Natural killer cell (primary cell): ENCODE data around the gene NUFIP2. TPM values are rescaled to one million over a fixed set of nuclear protein-coding genes. Genes with fewer than 3 reads are reported as not detected.

Source experiments
- ATAC-seq, 3 donors: fragments of 150-1000 bp in 2 of 3; fragments of 200-7000 bp in 1 of 3; cut with Tn5 transposase; 1 replicate in 1 of 3; 2 replicates in 2 of 3; pipeline ENCODE4 v1.10.0; 2021; ENCODE audit warnings: mild to moderate bottlenecking in 2 of 3, moderate library complexity in 2 of 3
- DNase-seq, 2 donors: peaks; one replicate each; pipeline versions ENCODE4 v3.0.0 to v3.0.0-alpha.2; 2013 to 2021; ENCODE audit warnings: mixed read lengths in 1 of 2
- H3K27ac ChIP-seq: one replicate; pipeline ENCODE4 v1.5.1; 2013; ENCODE audit warnings: mild to moderate bottlenecking, low read length
- H3K27me3 ChIP-seq: one replicate; pipeline ENCODE4 v1.6.1; 2013; ENCODE audit warnings: low read length; ENCODE audit not compliant: control insufficient read depth, insufficient read depth
- H3K36me3 ChIP-seq: one replicate; pipeline ENCODE4 v1.6.1; 2013; ENCODE audit warnings: low read length; ENCODE audit not compliant: control insufficient read depth, insufficient read depth
- H3K4me1 ChIP-seq: one replicate; pipeline ENCODE4 v1.6.1; 2013; ENCODE audit warnings: low read length; ENCODE audit not compliant: control insufficient read depth, insufficient read depth
- H3K4me3 ChIP-seq: one replicate; pipeline ENCODE4 v1.5.1; 2013; ENCODE audit warnings: low read length
- H3K9me3 ChIP-seq: one replicate; pipeline ENCODE4 v1.6.1; 2013; ENCODE audit warnings: low read length; ENCODE audit not compliant: control insufficient read depth, insufficient read depth
- H3K27ac Mint-ChIP-seq, 2 donors: one replicate each; pipeline ENCODE4 v1.8.0; 2022; ENCODE audit warnings: mild to moderate bottlenecking in 2 of 2, mixed read lengths in 2 of 2, moderate library complexity in 1 of 2
- H3K27me3 Mint-ChIP-seq, 2 donors: one replicate each; pipeline ENCODE4 v1.8.0; 2022; ENCODE audit warnings: low read depth in 2 of 2, mixed read lengths in 2 of 2
- H3K36me3 Mint-ChIP-seq: one replicate; pipeline ENCODE4 v1.8.0; 2022; ENCODE audit warnings: mixed read lengths
- H3K4me1 Mint-ChIP-seq, 2 donors: one replicate each; pipeline ENCODE4 v1.8.0; 2022; ENCODE audit warnings: mixed read lengths in 2 of 2
- H3K4me3 Mint-ChIP-seq: one replicate; pipeline ENCODE4 v1.8.0; 2022; ENCODE audit warnings: mild to moderate bottlenecking, moderate library complexity, mixed read lengths
- H3K9me3 Mint-ChIP-seq, 2 donors: one replicate each; pipeline ENCODE4 v1.8.0; 2022; ENCODE audit warnings: mixed read lengths in 2 of 2
- WGBS: methylation state at CpG from one replicate; pipeline ENCODE4 v1.1.7; 2013; ENCODE audit warnings: missing lambda C conversion rate; ENCODE audit not compliant: insufficient coverage; 5-methylcytosine and 5-hydroxymethylcytosine counted together
- intact Hi-C: fragments of 100-400 bp; cut with micrococcal nuclease; formaldehyde crosslinking; loops from one replicate; pipeline ENCODE4 v1.14.2; 2022
- total RNA-seq, 4 donors: library from RNA; stranded (reverse); fragments of 120-200 nt in 1 of 4; gene quantifications; one replicate each; pipeline versions ENCODE4 v1.2.3 to v1.2.4, GENCODE V29; 2013 to 2022
- TF ChIP-seq, protein P1 (sequence below): fragments of 200-600 bp; IDR thresholded peaks from one replicate; pipeline ENCODE4 v1.8.0; 2022; ENCODE audit warnings: antibody characterized with exemption

NUFIP2 gene
- total RNA-seq, 3 donors from 2014 or later (not counting 1 experiment from before 2014, with no cell fraction given) = 79.2 to 112 (median 95.0) TPM

DNA sequence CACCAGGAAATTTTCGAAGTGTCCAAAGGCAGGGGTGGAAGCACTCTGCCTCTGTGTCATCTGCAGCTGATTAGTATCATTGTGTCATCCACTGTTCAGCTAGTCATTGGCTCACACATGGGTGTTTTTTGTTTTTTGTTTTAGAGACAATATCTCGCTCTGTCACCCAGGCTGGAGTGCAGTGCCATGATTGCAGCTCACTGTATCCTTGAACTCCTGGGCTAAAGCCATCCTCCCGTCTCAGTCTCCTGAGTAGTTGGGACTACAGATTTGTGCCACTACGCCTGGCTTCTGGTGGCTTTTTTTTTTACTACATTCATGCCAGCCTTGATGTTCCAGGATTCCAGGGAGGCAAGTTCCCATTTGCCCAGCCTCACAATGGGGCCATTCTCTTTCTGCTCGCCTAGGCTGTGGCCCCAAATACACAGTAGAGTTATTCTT lies 81.2 kb downstream of the NUFIP2 start:
- Histone ChIP-seq H3K27ac (no peak overlapping the region), H3K4me3 (no peak overlapping the region), H3K4me1 (peaks cover 3% of the 10 kb centered on the region), H3K9me3 (no peaks in the 10 kb centered on the region), H3K36me3 (no peaks in the 10 kb centered on the region), H3K27me3 (no peaks in the 10 kb centered on the region)
- no peaks in the 10 kb centered on the region for H3K36me3 Mint-ChIP-seq
- TF ChIP-seq, protein P1, sequence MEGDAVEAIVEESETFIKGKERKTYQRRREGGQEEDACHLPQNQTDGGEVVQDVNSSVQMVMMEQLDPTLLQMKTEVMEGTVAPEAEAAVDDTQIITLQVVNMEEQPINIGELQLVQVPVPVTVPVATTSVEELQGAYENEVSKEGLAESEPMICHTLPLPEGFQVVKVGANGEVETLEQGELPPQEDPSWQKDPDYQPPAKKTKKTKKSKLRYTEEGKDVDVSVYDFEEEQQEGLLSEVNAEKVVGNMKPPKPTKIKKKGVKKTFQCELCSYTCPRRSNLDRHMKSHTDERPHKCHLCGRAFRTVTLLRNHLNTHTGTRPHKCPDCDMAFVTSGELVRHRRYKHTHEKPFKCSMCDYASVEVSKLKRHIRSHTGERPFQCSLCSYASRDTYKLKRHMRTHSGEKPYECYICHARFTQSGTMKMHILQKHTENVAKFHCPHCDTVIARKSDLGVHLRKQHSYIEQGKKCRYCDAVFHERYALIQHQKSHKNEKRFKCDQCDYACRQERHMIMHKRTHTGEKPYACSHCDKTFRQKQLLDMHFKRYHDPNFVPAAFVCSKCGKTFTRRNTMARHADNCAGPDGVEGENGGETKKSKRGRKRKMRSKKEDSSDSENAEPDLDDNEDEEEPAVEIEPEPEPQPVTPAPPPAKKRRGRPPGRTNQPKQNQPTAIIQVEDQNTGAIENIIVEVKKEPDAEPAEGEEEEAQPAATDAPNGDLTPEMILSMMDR = no peak
- no peak overlapping the region for H3K4me3 Mint-ChIP-seq
- H3K9me3 Mint-ChIP-seq = no peaks in the 10 kb centered on the region
- WGBS = 92% methylated on average over 5 of the region's 5 CpGs
- H3K27me3 Mint-ChIP-seq = peaks cover 0 to 2% of the 10 kb centered on the region in 2 donors
- intact Hi-C loops = no loop called here
- no peak for DNase-seq
- ATAC-seq = no peak
- H3K27ac Mint-ChIP-seq = no peak overlapping the region
- H3K4me1 Mint-ChIP-seq = no peaks in the 10 kb centered on the region

DNA sequence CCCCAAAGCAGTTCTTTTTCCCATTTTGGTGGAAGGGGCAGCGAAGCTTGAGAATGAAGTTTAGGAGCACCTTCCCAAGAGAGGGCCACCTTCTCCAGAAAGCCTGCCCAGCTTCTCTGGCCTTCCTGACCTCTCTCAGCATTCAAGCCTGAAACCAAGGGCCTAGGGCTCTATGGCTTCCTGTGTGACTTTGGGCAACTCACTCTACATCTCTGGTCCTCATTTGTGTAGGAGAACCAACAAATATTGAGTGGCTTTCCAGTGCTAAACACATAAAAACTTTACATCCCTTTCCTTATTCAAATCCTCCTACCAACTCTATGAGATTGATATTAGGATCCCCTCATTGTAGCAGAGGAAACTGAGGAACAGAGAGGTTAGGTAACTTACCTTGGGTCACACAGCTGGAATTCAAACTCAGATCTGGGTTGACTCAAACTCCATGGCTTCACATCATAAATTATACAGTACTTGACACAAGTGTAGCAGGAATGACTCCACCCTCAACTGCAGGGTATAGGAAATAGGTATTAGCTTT lies 81.8 kb downstream of the NUFIP2 start:
- Histone ChIP-seq H3K36me3 (no peaks in the 10 kb centered on the region), H3K27ac (no peak overlapping the region), H3K9me3 (no peaks in the 10 kb centered on the region), H3K27me3 (no peaks in the 10 kb centered on the region), H3K4me1 (peaks cover 3% of the 10 kb centered on the region), H3K4me3 (no peak overlapping the region)
- TF ChIP-seq, protein P1 = no peak
- no peak for ATAC-seq
- intact Hi-C loops = no loop called here
- H3K9me3 Mint-ChIP-seq = no peaks in the 10 kb centered on the region
- no peak for DNase-seq
- H3K4me3 Mint-ChIP-seq = no peak overlapping the region
- no peaks in the 10 kb centered on the region for H3K27me3 Mint-ChIP-seq
- H3K36me3 Mint-ChIP-seq = no peaks in the 10 kb centered on the region
- no peaks in the 10 kb centered on the region for H3K4me1 Mint-ChIP-seq
- H3K27ac Mint-ChIP-seq = no peak overlapping the region
- WGBS = 80% methylated on average over 1 of the region's 1 CpG

DNA sequence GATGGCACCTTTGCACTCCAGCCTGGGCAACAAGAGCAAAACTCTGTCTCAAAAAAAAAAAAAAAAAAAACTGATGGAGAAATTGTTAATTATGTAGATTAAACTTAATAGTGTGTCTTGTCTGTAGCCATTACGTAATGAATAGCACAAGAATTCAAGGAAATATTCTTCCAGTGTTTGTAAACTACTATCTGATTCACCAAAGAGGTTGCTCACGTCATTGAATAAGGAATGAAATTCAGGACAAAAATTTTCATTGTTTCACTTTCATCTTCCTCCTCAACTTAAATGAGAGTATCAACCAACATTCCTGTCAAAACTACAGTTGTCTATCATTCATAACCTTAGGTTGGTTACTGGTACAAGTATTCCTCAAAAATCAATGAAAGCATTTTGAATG lies 83.1 kb downstream of the NUFIP2 start:
- H3K9me3 Mint-ChIP-seq = no peaks in the 10 kb centered on the region
- no peak overlapping the region for H3K4me3 Mint-ChIP-seq
- intact Hi-C loops = no loop called here
- H3K36me3 Mint-ChIP-seq = no peaks in the 10 kb centered on the region
- H3K36me3 ChIP-seq = no peaks in the 10 kb centered on the region
- H3K4me1 Mint-ChIP-seq = no peaks in the 10 kb centered on the region
- no peak for DNase-seq
- no peaks in the 10 kb centered on the region for H3K9me3 ChIP-seq
- no peaks in the 10 kb centered on the region for H3K27me3 Mint-ChIP-seq
- WGBS = 75% methylated on average over 2 of the region's 2 CpGs
- no peak for ATAC-seq
- no peak overlapping the region for H3K27ac ChIP-seq
- no peaks in the 10 kb centered on the region for H3K27me3 ChIP-seq
- H3K4me3 ChIP-seq = no peak overlapping the region
- TF ChIP-seq, protein P1 = no peak
- peaks cover 3% of the 10 kb centered on the region for H3K4me1 ChIP-seq
- no peak overlapping the region for H3K27ac Mint-ChIP-seq

DNA sequence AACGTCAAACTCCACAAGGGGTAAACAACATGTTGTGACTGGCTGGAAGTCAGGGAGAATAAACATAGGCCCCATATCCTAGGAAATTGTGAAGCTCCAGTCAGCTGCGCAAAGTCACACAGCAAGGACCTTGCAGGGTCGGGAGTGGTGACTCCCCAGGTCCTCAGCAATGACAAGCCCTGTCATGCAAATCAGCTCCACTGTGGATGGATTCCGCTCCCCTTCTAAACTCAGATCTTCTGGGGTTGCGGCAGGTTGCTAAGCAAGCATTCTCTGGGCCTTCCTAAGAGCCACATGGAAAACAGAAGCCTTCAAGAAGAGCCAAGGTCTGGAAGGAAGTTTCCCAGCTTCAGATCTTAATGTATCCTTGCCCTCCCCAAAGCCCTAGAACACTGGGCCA lies 84.9 kb downstream of the NUFIP2 start:
- H3K27me3 ChIP-seq = no peaks in the 10 kb centered on the region
- H3K27ac ChIP-seq = no peak overlapping the region
- TF ChIP-seq, protein P1 = no peak
- H3K4me1 ChIP-seq = peaks cover 3% of the 10 kb centered on the region
- Mint-ChIP-seq H3K36me3 (no peaks in the 10 kb centered on the region), H3K9me3 (no peaks in the 10 kb centered on the region), H3K27ac (no peak overlapping the region), H3K4me1 (no peaks in the 10 kb centered on the region), H3K4me3 (no peak overlapping the region), H3K27me3 (peaks cover 4 to 6% of the 10 kb centered on the region in 2 donors)
- H3K4me3 ChIP-seq = no peak overlapping the region
- H3K9me3 ChIP-seq = no peaks in the 10 kb centered on the region
- 90% methylated on average over 5 of the region's 5 CpGs for WGBS
- intact Hi-C loops = no loop called here
- ATAC-seq (no peak), DNase-seq (no peak)
- no peaks in the 10 kb centered on the region for H3K36me3 ChIP-seq
